Spleen (tissue), 7 donors: ENCODE data around the gene CUX1.

Source experiments
- CTCF ChIP-seq, 11 experiments: fragments of 200-600 bp in 7 of 11; fragments of 450-650 bp in 4 of 11; sonication (generic) in 4 of 11; IDR thresholded peaks in 8 of 11; conservative IDR thresholded peaks in 3 of 11; 1 replicate in 7 of 11; 2 replicates in 4 of 11; pipeline versions ENCODE4 v1.4.0 to v1.8.0; 2016 to 2021; ENCODE audit warnings: antibody characterized with exemption in 11 of 11, inconsistent platforms in 4 of 11, mild to moderate bottlenecking in 1 of 11
- POLR2A ChIP-seq, 3 donors: fragments of 450-650 bp; IDR thresholded peaks; one replicate each; pipeline ENCODE4 v1.5.1; 2017; ENCODE audit warnings: antibody characterized with exemption in 3 of 3, mild to moderate bottlenecking in 1 of 3
- POLR2AphosphoS5 ChIP-seq, 3 donors: sonication (generic); formaldehyde crosslinking; IDR thresholded peaks; one replicate each; pipeline ENCODE4 v1.5.1; 2017; ENCODE audit warnings: antibody characterized with exemption in 3 of 3
- donor health status: DM: no; HTN: no; CAD: no; lungs with moderate emphysema.
- donor health status: DM: no; HTN: no; CAD: no.
- donor health status: DM: no; HTN: no; CAD: no.

- TF ChIP-seq CTCF (IDR thresholded peaks at IDR 0.05 in 8 of 11, conservative IDR thresholded peaks at IDR 0.05 in 3 of 11), result no peak
- TF ChIP-seq POLR2A (IDR thresholded peaks at IDR 0.05), result no peak
- no peak for TF ChIP-seq POLR2AphosphoS5 (IDR thresholded peaks at IDR 0.05)
Observed at GRCh38 chr7:101936223-101936610, 118.8 kb downstream of the CUX1 start.
